ENCODE data around the gene OR8B3.

OR8B3 gene

GRCh38 chr11:124409906-124410305 lies 11.1 kb upstream of the OR8B3 start:
- H3K4me3 ChIP-seq (ENCODE audit: low read depth, low read length): no peak overlapping the region
- ChIA-PET POLR2A (no interaction called here), CTCF (interaction anchor here (0.6 kb wide), 1 partner anchor 555 kb away, joined by 7 read pairs; no protein-coding TSS in a partner anchor)
- TF ChIP-seq, protein P1, sequence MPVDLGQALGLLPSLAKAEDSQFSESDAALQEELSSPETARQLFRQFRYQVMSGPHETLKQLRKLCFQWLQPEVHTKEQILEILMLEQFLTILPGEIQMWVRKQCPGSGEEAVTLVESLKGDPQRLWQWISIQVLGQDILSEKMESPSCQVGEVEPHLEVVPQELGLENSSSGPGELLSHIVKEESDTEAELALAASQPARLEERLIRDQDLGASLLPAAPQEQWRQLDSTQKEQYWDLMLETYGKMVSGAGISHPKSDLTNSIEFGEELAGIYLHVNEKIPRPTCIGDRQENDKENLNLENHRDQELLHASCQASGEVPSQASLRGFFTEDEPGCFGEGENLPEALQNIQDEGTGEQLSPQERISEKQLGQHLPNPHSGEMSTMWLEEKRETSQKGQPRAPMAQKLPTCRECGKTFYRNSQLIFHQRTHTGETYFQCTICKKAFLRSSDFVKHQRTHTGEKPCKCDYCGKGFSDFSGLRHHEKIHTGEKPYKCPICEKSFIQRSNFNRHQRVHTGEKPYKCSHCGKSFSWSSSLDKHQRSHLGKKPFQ (tag by site-specific recombination; IDR thresholded peaks at IDR 0.05): no peak
- TF ChIP-seq ZNF792 (tag by site-specific recombination; IDR thresholded peaks at IDR 0.05) (no peak), ZNF621 (tag by site-specific recombination; IDR thresholded peaks at IDR 0.05) (no peak), TSHZ1 (tag by site-specific recombination; IDR thresholded peaks at IDR 0.05; ENCODE audit: borderline replicate concordance) (no peak), ZNF585B (tag by site-specific recombination; IDR thresholded peaks at IDR 0.05) (no peak), ZNF292 (tag by site-specific recombination; IDR thresholded peaks at IDR 0.05; ENCODE audit: borderline replicate concordance, low read depth) (no peak), ZBTB21 (tag by site-specific recombination; IDR thresholded peaks at IDR 0.05) (no peak)
- TF ChIP-seq, protein P2, sequence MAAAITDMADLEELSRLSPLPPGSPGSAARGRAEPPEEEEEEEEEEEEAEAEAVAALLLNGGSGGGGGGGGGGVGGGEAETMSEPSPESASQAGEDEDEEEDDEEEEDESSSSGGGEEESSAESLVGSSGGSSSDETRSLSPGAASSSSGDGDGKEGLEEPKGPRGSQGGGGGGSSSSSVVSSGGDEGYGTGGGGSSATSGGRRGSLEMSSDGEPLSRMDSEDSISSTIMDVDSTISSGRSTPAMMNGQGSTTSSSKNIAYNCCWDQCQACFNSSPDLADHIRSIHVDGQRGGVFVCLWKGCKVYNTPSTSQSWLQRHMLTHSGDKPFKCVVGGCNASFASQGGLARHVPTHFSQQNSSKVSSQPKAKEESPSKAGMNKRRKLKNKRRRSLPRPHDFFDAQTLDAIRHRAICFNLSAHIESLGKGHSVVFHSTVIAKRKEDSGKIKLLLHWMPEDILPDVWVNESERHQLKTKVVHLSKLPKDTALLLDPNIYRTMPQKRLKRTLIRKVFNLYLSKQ (tag by site-specific recombination; IDR thresholded peaks at IDR 0.05; ENCODE audit: borderline replicate concordance): no peak
- H3K27ac ChIP-seq (ENCODE audit: extremely low read depth, low read depth, low read length): no peak overlapping the region
- H3K36me3 ChIP-seq (ENCODE audit: control insufficient read depth in 2 of 2, insufficient read depth in 1 of 2, low read length in 2 of 2): no peaks in the 10 kb centered on the region
- no peaks in the 10 kb centered on the region for H3K9me3 ChIP-seq (ENCODE audit: control insufficient read depth, insufficient read depth, low read depth, low read length)
- no peaks in the 10 kb centered on the region for H3K4me1 ChIP-seq (ENCODE audit: control insufficient read depth, insufficient read depth, low read length)

GRCh38 chr11:124405581-124405980 lies 6.8 kb upstream of the OR8B3 start:
- TF ChIP-seq ZNF423 (tag by site-specific recombination; IDR thresholded peaks at IDR 0.05) (no peak), ZXDB (tag by site-specific recombination; IDR thresholded peaks at IDR 0.05) (no peak), ZNF112 (tag by site-specific recombination; IDR thresholded peaks at IDR 0.05) (no peak), SCRT1 (tag by site-specific recombination; IDR thresholded peaks at IDR 0.05; ENCODE audit: borderline replicate concordance) (no peak), ZNF248 (tag by site-specific recombination; IDR thresholded peaks at IDR 0.05) (no peak), ZNF10 (tag by site-specific recombination; IDR thresholded peaks at IDR 0.05) (no peak), MEIS1 (CRISPR knock-in tag; IDR thresholded peaks at IDR 0.05; ENCODE audit: borderline replicate concordance) (no peak), ZNF292 (tag by site-specific recombination; IDR thresholded peaks at IDR 0.05; ENCODE audit: borderline replicate concordance, low read depth) (no peak), ZNF585B (tag by site-specific recombination; IDR thresholded peaks at IDR 0.05) (no peak), KLF10 (tag by site-specific recombination; IDR thresholded peaks at IDR 0.05) (no peak), ZNF416 (tag by site-specific recombination; IDR thresholded peaks at IDR 0.05) (no peak), ZNF221 (tag by site-specific recombination; IDR thresholded peaks at IDR 0.05; ENCODE audit: borderline replicate concordance) (no peak), MYNN (tag by site-specific recombination; IDR thresholded peaks at IDR 0.05; ENCODE audit: borderline replicate concordance) (no peak), ZNF510 (tag by site-specific recombination; IDR thresholded peaks at IDR 0.05; ENCODE audit: insufficient replicate concordance) (no peak), ZNF558 (tag by site-specific recombination; IDR thresholded peaks at IDR 0.05) (no peak), ZNF670 (tag by site-specific recombination; IDR thresholded peaks at IDR 0.05; ENCODE audit: low read depth) (no peak), ZBTB20 (tag by site-specific recombination; IDR thresholded peaks at IDR 0.05) (no peak), ZNF354C (tag by site-specific recombination; IDR thresholded peaks at IDR 0.05; ENCODE audit: borderline replicate concordance, low read depth) (no peak)
- TF ChIP-seq, protein P3, sequence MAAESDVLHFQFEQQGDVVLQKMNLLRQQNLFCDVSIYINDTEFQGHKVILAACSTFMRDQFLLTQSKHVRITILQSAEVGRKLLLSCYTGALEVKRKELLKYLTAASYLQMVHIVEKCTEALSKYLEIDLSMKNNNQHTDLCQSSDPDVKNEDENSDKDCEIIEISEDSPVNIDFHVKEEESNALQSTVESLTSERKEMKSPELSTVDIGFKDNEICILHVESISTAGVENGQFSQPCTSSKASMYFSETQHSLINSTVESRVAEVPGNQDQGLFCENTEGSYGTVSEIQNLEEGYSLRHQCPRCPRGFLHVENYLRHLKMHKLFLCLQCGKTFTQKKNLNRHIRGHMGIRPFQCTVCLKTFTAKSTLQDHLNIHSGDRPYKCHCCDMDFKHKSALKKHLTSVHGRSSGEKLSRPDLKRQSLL (tag by site-specific recombination; IDR thresholded peaks at IDR 0.05): no peak
- TF ChIP-seq, protein P4, sequence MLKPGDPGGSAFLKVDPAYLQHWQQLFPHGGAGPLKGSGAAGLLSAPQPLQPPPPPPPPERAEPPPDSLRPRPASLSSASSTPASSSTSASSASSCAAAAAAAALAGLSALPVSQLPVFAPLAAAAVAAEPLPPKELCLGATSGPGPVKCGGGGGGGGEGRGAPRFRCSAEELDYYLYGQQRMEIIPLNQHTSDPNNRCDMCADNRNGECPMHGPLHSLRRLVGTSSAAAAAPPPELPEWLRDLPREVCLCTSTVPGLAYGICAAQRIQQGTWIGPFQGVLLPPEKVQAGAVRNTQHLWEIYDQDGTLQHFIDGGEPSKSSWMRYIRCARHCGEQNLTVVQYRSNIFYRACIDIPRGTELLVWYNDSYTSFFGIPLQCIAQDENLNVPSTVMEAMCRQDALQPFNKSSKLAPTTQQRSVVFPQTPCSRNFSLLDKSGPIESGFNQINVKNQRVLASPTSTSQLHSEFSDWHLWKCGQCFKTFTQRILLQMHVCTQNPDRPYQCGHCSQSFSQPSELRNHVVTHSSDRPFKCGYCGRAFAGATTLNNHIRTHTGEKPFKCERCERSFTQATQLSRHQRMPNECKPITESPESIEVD (tag by site-specific recombination; IDR thresholded peaks at IDR 0.05): no peak
- Histone ChIP-seq H3K4me1 (ENCODE audit: control insufficient read depth, insufficient read depth, low read length) (no peaks in the 10 kb centered on the region), H3K4me3 (ENCODE audit: low read depth, low read length) (no peak overlapping the region), H3K36me3 (ENCODE audit: control insufficient read depth in 2 of 2, insufficient read depth in 1 of 2, low read length in 2 of 2) (no peaks in the 10 kb centered on the region), H3K9me3 (ENCODE audit: control insufficient read depth, insufficient read depth, low read depth, low read length) (no peaks in the 10 kb centered on the region), H3K27ac (ENCODE audit: extremely low read depth, low read depth, low read length) (no peak overlapping the region)
- POLR2A ChIA-PET: no interaction called here
- CTCF ChIA-PET: interaction anchor here (0.7 to 2.4 kb wide), 2 partner anchors 178 to 180 kb away, joined by 3 to 5 read pairs; no protein-coding TSS in a partner anchor
